GM21825 (cell line): ENCODE data around the gene APBB2.
"Not testable (repeated sequence)": the region's sequence is repeated elsewhere in the genome, so short reads cannot be mapped to it uniquely, and the experiment has no call there.

Experiments used
- ATAC-seq: cut with Tn5 transposase; IDR thresholded peaks from one replicate; pipeline ENCODE4 v1.9.1; 2021; ENCODE audit warnings: mild to moderate bottlenecking, moderate library complexity; ENCODE audit not compliant: unreplicated experiment

The APBB2 gene

DNA sequence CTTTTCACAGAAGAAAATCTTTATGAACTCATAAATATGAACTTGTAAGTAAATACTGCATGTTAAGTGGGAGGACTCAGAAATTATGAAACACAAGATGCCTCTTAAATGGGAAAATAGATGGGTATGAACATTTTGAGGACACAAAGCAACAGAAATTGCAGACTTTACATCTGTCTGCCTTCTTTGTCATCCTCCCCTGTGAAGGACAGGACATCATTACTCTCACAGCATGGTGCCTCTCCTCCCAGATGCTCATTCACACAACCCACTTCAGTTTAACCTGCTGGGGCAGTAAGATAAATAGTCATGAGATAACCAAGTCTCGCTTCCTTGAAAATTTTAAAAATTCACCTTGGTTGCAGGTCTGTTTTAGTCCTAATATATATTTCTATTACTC, 144.5 kb downstream of the APBB2 start:
- ATAC-seq = no peak

DNA sequence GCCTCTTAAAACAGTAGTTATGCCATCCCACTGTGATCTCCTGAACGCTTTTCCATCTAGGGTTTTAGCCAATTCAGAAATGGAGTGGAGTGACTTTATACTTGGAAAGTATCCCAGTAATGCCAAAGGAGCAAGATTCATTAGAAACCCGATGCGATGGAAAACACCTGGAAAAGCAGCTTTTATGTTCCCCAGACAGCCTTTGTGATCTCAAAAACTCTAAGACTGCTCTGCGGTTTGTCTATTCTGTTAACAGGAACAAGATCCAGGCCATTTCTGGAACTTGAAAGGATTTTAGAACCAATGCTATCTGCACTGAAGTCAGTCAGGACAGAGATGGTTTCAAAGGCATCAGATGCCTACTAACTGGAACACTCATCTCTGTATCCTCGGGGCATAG, 145.1 kb downstream of the APBB2 start:
- ATAC-seq = no peak

DNA sequence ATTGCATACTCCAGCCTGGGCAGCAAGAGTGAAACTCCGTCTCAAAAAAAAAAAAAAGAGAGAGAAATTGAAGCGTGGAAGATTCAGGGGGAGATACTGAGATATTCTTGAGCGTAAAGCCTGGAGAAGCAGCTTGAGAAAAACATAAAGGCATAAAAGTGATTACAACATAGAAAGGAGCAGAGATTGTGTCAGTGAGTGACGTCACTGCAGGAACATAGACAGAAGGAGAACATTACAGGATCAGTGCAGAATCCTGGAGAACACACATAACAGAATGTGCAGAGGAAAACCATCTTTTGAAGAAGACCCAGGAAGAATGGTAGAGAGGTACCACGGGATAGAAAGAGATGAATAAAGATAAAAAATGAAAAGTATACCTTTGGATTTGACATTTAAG, 147.0 kb downstream of the APBB2 start:
- no peak for ATAC-seq

DNA sequence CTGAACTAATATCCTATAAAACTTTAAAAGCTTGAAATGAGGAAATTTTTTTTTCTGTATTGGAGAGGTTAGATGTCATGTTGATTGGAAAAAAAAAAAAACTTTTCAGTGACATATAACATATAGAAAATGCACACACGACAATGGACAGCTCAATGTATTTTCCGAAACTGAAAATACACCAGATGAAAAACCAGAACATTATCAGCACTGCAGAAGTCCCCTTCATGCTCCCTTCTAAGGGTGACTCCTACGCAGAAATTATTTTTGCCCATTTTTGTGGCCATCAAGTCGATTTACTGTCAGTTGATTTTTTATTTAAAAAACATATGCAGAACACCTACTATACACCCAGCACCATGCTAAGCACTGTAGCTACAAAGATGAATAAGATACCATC, 148.3 kb downstream of the APBB2 start:
- no peak for ATAC-seq

DNA sequence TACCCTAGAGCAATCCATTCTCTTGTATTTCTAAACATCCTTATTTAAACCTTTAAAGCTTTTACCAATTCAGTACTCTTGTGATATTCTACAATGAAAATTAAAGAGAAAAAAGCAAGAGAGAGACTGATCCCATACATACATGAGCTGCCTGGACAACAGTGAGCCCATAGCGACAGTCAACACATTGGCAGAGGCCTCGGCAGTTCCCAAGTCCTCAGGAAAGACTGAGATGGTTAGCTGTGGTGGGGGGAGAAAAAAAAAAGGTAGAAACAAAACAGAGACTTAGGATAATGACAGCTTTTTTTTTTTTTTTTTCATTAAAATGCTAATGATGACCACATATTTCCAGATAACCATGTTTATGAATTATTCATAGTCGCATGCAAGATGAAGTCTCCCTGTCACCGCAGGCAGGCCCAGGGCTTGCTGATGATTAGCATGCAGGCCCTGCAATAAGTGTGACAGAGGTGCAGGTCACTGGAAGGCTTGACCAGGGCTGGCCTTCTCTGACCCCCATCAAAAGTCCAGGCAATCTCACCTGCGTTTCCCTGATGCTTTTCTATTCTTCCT, 148.8 kb downstream of the APBB2 start:
- ATAC-seq = no peak

DNA sequence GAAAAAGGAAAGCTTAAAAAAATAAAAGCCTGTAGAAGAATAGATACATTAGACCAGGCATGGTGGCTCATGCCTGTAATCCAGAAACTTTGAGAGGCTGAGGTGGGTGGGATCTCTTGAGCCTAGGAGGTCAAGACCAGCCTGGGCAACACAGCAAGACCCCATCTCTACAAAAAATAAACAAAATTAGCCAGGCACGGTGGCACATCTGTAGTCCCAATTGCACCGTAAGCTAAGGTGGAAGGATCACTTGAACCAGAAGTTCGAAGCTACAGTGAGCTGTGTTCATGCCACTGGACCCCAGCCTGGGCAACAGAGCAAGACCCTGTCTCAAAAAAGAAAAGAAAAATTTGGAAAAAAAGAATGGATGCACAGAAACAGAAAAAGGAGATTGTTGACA, 149.4 kb downstream of the APBB2 start:
- ATAC-seq = no peak

DNA sequence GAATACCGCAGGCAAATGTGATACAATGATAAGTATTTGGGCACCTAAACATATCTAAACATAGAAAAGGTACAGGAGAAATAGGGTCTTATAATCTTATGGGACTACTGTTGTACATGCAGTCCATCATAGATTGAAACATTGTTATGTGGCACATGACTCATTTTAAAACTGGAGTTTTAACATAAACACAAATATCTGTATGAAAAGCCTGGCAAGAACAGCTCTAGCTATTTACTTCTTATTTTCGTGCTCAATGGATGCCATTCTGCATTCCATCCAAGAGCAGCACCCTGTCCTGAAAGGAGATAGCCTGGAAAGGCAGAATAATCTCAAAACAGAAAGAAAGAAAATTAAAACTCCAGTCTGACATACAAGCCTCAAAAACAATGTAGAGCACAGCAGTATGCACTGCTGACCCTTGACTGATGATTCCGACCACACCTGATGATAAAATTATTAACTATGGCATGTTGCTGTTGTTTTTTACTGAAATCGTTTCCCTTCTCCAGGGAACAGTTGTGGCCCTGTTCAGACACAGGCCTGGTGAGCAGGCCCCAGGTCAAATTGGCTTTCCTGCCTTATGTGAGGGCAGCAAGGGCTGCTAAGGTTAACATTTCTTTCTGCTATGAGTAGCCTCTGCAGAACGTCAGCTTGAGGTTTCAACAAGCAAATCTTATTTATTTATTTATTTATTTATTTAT, 152.7 kb downstream of the APBB2 start:
- ATAC-seq = no peak

DNA sequence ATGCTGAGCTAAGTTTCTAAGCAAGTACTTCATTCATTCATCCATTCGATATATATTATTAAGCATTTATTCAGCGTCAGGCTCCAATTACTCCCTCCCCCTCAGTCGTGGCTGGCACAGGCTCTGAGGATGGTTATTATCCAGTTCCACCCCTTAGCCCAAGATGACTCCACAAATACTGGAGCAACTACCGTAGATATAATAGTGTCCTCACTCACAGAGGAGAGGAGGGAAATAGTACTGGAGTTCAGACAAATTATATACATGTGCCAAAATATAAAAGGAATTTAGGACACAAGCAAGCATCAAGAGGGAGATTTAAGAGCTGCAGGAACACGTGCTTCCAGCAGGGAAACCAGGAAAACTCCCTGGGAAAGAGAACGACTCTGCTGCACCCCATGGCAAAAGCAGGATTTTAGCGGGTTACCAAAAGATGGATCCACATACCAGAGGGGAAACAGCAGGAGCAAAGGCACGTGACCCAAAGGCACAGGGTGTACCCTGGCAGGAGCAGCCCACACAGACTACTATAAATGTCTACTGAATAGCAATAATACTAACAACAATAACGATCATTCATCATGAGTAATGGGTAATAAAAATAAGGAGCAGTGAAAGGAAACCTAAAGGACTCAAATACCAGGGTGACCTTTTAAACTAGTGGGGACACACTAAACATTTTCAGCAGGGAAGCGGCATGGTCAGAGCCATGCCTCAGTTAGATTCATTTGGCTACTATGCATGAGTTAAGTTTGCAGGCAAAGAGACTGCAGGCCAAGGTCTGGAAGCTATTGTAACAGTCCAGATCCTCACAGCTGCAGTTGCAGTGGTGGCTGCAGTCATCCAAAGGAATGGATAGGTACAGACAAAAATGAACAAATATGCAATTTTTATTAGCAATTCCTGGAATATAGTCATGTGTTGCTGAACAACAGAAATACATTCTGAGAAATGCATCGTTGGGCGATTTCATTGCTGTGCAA, 153.7 kb downstream of the APBB2 start:
- ATAC-seq = no peak

DNA sequence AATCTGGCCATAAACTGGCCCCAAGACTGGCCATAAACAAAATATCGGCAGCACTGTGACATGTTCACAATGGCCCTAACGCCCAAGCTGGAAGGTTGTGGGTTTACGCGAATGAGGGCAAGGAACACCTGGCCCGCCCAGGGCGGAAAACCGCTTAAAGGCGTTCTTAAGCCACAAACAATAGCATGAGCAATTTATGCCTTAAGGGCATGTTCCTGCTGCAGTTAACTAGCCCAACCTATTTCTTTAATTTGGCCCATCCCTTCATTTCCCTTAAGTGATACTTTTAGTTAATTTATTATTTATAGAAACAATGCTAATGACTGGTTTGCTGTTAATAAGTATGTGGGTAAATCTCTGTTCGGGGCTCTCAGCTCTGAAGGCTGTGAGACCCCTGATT, 154.9 kb downstream of the APBB2 start:
- ATAC-seq = not testable (repeated sequence)

DNA sequence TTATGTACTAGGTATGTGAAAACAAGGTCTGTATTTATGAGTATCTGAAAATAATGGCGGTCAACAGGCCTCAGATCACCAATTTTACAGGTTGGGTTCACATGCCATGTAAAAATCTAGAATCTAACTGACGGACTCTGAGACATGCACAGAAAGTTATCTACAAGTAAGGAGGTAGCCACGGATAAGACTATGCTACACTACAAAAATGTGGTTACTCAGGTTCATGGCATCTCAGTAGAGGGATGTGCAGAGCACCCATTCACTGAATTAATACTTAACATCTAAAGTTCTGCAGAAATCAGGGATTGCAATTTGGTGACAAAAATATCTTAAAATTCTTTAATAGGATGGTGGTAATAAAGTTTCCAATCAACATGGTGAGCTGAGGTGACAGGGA, 155.9 kb downstream of the APBB2 start:
- no peak for ATAC-seq

DNA sequence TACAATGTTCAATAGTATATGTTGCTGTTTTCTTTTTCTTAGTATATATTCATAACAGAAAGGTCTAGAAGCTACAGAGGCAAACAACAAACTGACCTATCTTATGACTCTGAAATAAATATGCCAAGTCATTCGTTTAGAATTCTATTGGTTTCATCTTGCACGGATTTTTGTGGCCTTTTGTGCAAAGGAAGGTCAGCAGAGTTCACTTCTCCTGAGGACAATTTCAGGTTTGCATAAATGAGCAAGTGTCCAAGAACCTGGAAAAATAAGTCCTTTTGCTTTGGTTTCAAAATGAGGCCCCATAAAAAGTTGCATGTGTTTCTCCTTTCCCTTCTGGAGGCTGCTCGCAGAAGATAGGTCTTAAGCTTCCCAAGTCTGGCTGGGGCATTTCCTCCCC, 156.9 kb downstream of the APBB2 start:
- ATAC-seq = no peak

DNA sequence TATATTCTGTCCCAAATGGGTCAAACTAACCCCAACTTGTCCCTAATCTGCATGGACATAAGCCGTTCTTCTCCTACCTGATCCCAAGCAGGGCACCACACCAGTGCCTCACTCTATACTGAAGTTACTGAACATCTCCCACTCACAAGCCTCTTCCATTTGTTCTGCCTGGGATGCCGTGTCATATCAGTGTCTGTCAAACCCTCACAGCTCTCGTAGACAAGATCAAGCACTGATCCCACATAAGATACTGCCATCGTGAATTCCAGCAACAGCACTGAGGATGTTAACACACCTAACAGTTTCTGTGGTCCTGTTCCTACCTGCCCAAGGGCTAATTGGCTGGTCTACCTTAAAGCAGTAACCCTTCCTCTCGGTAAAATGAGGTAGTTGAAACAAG, 162.1 kb downstream of the APBB2 start:
- ATAC-seq = no peak

DNA sequence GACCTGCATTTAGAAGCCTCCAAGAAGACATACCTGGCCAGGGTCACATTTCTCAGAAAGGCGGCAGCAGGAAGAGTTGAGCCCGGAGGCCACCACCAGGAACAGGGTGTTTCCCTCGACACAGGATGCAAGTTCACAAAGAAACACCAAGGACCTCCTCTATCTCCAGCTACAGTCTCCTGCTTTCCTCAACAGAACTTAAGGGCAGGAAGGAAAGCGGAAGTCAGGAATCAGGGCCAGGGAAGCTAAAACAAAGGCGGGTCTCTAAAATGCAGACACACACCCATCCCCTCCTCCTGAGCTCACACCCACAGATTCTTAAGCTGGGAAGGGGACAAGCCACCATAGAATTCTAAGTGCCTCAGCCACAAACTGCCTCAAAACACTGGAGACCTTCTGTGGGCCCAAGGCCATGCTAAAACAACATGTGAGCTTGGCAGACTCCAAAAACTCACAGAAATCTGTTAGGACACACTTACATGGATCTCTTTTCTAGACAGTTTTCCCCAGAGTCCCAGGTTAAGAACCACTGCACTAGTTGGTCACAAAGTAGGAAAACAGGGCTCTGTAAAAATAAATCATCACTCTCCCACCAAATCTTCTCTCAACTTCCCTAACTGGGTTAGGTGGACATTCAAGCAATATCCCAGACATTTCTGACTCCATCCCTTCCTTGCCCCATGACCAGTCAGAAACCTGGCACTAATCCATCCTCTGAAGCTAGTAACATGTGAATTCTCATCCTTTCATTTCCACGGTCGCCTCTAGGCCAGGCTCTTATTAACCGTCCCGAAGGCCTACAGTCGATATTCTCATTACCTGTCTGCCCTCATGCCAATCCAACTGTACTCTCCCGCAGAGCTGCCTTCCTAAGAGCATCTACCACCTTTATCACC, 163.2 kb downstream of the APBB2 start:
- no peak for ATAC-seq

DNA sequence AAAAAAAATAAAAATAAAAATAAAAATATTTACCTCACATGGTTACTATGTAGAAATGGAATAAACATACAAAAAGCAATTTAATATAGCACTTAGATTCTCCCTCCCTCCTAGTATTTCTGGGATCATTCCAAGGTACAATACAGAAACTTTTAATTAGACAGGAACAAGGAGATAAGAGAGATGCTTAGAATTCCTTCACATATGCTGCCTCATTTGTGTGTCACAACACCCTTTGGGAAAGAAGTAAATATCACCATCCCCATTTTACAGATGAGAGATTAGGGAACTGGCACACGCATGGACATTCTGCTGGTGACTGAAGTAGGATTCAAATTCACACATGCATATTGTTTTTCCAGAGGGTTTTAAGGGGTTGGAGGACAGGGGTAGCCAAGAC, 164.2 kb downstream of the APBB2 start:
- ATAC-seq = no peak

DNA sequence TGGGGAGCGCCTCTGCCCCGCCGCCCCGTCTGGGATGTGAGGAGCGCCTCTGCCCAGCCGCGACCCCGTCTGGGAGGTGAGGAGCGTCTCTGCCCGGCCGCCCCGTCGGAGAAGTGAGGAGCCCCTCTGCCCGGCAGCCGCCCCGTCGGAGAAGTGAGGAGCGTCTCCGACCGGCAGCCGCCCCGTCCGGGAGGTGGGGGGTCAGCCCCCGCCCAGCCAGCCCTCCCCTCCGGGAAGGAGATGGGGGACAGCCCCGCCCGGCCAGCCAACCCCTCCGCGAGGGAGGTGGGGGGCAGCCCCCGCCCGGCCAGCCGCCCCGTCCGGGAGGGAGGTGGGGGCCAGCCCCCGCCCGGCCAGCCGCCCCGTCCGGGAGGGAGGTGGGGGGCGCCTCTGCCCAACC, 165.2 kb downstream of the APBB2 start:
- not testable (repeated sequence) for ATAC-seq

DNA sequence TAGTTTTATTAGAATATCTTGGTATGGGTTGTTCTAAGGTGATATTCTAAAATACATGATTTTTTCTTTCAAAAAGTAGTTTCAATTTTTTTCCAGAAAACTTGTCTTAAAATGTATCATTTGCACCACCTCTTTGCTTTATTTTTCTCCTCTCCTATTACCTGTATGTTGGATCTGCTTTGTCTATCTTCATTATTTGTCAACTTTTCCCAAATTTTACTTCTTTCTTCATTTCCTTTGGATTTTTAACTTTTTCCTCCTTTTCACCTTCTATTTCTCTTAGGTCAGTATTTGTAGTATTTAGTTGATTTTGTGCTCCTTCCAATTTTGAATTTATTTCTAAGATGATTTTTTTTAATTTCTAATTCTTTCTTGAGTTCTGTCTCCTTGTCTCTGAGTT, 169.6 kb downstream of the APBB2 start:
- ATAC-seq = no peak

DNA sequence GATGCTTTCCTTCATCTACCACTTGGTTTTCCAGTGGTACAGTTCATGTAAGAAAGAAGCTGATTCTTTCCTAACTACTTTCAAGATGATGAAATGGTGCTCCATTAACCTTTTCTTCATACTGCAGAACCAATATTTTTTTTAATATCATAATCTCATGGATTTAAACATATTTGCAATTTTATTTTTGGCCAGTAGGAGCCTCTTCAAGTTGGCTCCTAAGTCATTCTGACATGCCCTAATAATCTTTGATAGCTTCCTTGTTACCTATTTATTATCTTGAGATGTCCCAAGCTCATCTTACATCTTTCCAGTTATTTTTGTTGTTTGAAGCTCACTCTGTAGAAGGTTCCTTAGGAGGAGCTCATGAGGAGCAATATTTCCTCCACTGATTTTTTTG, 170.2 kb downstream of the APBB2 start:
- ATAC-seq = no peak

DNA sequence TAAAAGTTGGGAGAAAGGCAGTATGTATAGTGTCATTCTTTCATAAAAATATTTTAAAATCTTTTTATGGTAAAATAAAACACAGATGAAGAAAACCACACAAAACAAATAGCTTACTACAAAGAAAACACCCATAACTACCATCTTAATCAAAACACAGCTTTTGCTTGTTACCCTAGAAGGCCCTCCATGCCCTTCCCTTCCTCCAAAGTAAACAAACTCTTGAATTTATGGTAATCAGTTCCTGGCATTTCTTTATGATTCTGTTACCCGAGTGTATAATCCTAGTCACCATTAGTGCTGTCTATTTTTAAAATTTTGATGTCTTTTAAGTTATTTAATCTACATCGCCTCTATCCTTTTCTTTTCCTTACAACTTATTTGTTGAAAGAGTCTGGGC, 170.9 kb downstream of the APBB2 start:
- no peak for ATAC-seq

DNA sequence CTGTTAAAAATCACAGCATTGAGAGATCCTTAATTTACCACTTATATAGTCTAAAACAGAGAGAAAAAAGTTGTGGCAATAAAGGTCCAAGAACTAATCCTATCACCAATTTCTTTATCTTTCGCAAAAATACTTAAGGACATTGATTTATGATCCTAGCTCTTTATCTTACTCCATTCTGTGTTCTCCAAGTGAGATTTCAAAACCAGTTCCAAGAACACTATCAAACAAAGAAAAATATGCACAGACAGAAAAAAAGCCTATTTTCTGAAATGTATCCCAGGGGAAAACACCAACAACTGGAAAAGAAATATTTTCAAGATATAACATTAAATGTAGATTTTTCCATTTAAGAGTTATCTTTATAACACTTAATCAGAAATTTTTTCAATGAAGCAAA, 172.8 kb downstream of the APBB2 start:
- no peak for ATAC-seq

DNA sequence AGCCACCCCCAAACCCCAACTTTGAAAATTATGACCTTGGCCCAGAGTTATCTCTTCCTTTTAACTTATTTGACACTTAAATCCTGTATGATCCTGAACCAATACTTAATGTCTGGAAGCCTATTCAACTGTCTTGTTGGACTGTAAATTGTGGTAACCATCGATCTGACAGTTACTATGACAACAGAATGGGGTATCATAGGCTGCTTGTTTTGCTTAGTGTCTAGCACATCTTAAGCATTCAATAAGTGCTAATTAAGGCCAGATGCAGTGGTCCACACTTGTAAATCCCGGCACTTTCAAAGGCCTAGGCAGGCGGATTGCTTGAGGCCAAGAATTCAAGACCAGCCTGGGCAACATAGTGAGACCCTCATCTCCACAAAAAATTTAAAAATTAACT, 175.0 kb downstream of the APBB2 start:
- no peak for ATAC-seq

DNA sequence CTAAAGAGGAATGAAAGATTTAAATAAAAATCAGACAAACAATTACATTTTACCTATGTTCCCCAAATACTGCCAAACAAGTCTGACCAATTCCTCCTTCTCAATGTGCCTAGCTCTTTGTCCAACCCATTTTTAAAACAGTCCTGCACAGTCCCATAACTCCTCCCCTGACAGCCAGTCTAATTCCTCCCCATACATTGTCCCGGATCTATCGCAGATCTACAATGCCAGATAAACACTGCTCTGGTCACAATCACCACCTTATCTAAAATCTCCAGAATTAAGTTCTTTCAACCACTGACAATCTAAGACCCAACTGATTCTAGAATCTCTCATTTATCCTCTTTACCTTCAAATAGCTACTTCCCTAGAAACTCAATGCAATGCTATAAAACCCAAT, 176.0 kb downstream of the APBB2 start:
- no peak for ATAC-seq
